Type B pancreatic cell (in vitro differentiated cells): ENCODE data around the gene PLA2G3. TPM values are rescaled to one million over a fixed set of nuclear protein-coding genes. Genes with fewer than 3 reads are reported as not detected.
A peak's percentile ranks its signal among the peaks of the same experiment; 100 is the strongest.

Source experiments
- DNase-seq: peaks from one replicate; pipeline ENCODE4 v3.0.0; 2021; ENCODE audit warnings: mixed read lengths; ENCODE audit not compliant: unreplicated experiment; ENCODE audit errors: extremely low spot score
- H3K27ac Mint-ChIP-seq: 2 replicates; pipeline ENCODE4 v1.8.0; 2021; ENCODE audit warnings: mild to moderate bottlenecking, mixed read lengths
- H3K27me3 Mint-ChIP-seq: 2 replicates; pipeline ENCODE4 v1.8.0; 2021; ENCODE audit warnings: mixed read lengths
- H3K36me3 Mint-ChIP-seq: 2 replicates; pipeline ENCODE4 v1.8.0; 2021; ENCODE audit warnings: mixed read lengths
- H3K4me1 Mint-ChIP-seq: one replicate; pipeline ENCODE4 v1.8.0; 2021; ENCODE audit warnings: mixed read lengths; ENCODE audit not compliant: unreplicated experiment
- H3K4me3 Mint-ChIP-seq: 2 replicates; pipeline ENCODE4 v1.8.0; 2021; ENCODE audit warnings: mild to moderate bottlenecking, mixed read lengths
- H3K9me3 Mint-ChIP-seq: 2 replicates; pipeline ENCODE4 v1.8.0; 2021; ENCODE audit warnings: mixed read lengths
- CTCF ChIP-seq: fragments of 200-600 bp; sonication (generic); conservative IDR thresholded peaks from 2 replicates; pipeline ENCODE4 v1.5.0; 2021; ENCODE audit warnings: antibody characterized with exemption, mild to moderate bottlenecking
- total RNA-seq: library from RNA; stranded (reverse); gene quantifications from 2 replicates; pipeline ENCODE4 v1.2.1, GENCODE V29; 2021; ENCODE audit warnings: low replicate concordance

Gene PLA2G3
- total RNA-seq, 1 donor from 2014 or later: 0.75 TPM

GRCh38 chr22:31162015-31162765 is 21.9 kb upstream of the PLA2G3 start:
- Mint-ChIP-seq H3K9me3 (no peaks in the 10 kb centered on the region), H3K27ac (peak overlapping the region; percentile 53), H3K27me3 (peaks cover 19% of the 10 kb centered on the region), H3K36me3 (peaks cover 12% of the 10 kb centered on the region), H3K4me1 (peaks cover 23% of the 10 kb centered on the region), H3K4me3 (peak overlapping the region; percentile 100)
- no peak for DNase-seq
- no peak for TF ChIP-seq CTCF

GRCh38 chr22:31161386-31161785 is 21.1 kb upstream of the PLA2G3 start:
- no peaks in the 10 kb centered on the region for H3K9me3 Mint-ChIP-seq
- H3K27me3 Mint-ChIP-seq: peaks cover 22% of the 10 kb centered on the region
- H3K4me3 Mint-ChIP-seq: peak overlapping the region; percentile 100
- peaks cover 23% of the 10 kb centered on the region for H3K4me1 Mint-ChIP-seq
- peaks cover 12% of the 10 kb centered on the region for H3K36me3 Mint-ChIP-seq
- DNase-seq: no peak
- H3K27ac Mint-ChIP-seq: no peak overlapping the region
- no peak for TF ChIP-seq CTCF

- Mint-ChIP-seq H3K27ac (peak overlapping the region; percentile 96), H3K36me3 (peaks cover 7% of the 10 kb centered on the region), H3K27me3 (peaks cover 27% of the 10 kb centered on the region), H3K9me3 (no peaks in the 10 kb centered on the region), H3K4me1 (peaks cover 23% of the 10 kb centered on the region), H3K4me3 (peak overlapping the region; percentile 100)
- no peak for DNase-seq
- TF ChIP-seq CTCF: no peak
These were observed 20.1 kb upstream of the PLA2G3 start for GRCh38 chr22:31160328-31160978.

- H3K4me1 Mint-ChIP-seq: peaks cover 4% of the 10 kb centered on the region
- no peak for DNase-seq
- no peak overlapping the region for H3K27ac Mint-ChIP-seq
- TF ChIP-seq CTCF: no peak
- H3K9me3 Mint-ChIP-seq: no peaks in the 10 kb centered on the region
- H3K36me3 Mint-ChIP-seq: peaks cover 4% of the 10 kb centered on the region
- H3K4me3 Mint-ChIP-seq: no peak overlapping the region
- H3K27me3 Mint-ChIP-seq: peaks cover 28% of the 10 kb centered on the region
These were observed 15.1 kb upstream of the PLA2G3 start for GRCh38 chr22:31155422-31155821.

GRCh38 chr22:31154975-31155374 is 14.7 kb upstream of the PLA2G3 start:
- Mint-ChIP-seq H3K27me3 (peaks cover 28% of the 10 kb centered on the region), H3K9me3 (no peaks in the 10 kb centered on the region), H3K27ac (no peak overlapping the region), H3K36me3 (peaks cover 2% of the 10 kb centered on the region), H3K4me3 (no peak overlapping the region), H3K4me1 (peaks cover 4% of the 10 kb centered on the region)
- no peak for DNase-seq
- no peak for TF ChIP-seq CTCF
